KBM-7 (cell line): Measurements from ENCODE around the gene PARVB.
A peak's percentile ranks its signal among the peaks of the same experiment; 100 is the strongest.
"Not testable (repeated sequence)": the region's sequence is repeated elsewhere in the genome, so short reads cannot be mapped to it uniquely, and the experiment has no call there.

ENCODE experiments used
- DNase-seq: peaks from one replicate; pipeline ENCODE4 v3.0.0-alpha.2; 2015
- in situ Hi-C: fragments of 300-500 bp; cut with MboI; formaldehyde crosslinking; loops from 2 replicates; pipeline ENCODE4 v1.14.3; 2020; ENCODE audit warnings: low sequenced_read_pairs, low pct_unique_long_range_greater_than_20kb, mixed read lengths

PARVB gene

GRCh38 chr22:43996170-43996980 lies 27.7 kb upstream of the PARVB start:
- peak; percentile 85 for DNase-seq
- in situ Hi-C loops = no loop called here

GRCh38 chr22:43996981-43997265 lies 27.2 kb upstream of the PARVB start:
- in situ Hi-C loops = no loop called here
- DNase-seq = no peak

GRCh38 chr22:43998679-43999264 lies 25.3 kb upstream of the PARVB start:
- no peak for DNase-seq
- in situ Hi-C loops = no loop called here

- no peak for DNase-seq
- in situ Hi-C loops = no loop called here
These were observed 24.7 kb upstream of the PARVB start for GRCh38 chr22:43999378-43999777.

- in situ Hi-C loops = no loop called here
These were observed 24.0 kb upstream of the PARVB start for GRCh38 chr22:44000123-44000522.

GRCh38 chr22:44001521-44001920 lies 22.6 kb upstream of the PARVB start:
- no peak for DNase-seq
- in situ Hi-C loops = no loop called here

More at GRCh38 chr22:44000123-44000522, 24.0 kb upstream of the PARVB start:
- DNase-seq = no peak

- DNase-seq = no peak
- in situ Hi-C loops = no loop called here
These were observed 21.8 kb upstream of the PARVB start for GRCh38 chr22:44002324-44002723.

- in situ Hi-C loops = no loop called here
- DNase-seq = no peak
These were observed 21.1 kb upstream of the PARVB start for GRCh38 chr22:44002997-44003396.

GRCh38 chr22:44003405-44004103 lies 20.5 kb upstream of the PARVB start:
- no peak for DNase-seq
- in situ Hi-C loops = no loop called here

- in situ Hi-C loops = no loop called here
- no peak for DNase-seq
These were observed 20.0 kb upstream of the PARVB start for GRCh38 chr22:44004104-44004460.

- DNase-seq = peak; percentile 89
- in situ Hi-C loops = no loop called here
These were observed 18.6 kb upstream of the PARVB start for GRCh38 chr22:44005524-44005923.

GRCh38 chr22:44012162-44012561 lies 11.9 kb upstream of the PARVB start:
- DNase-seq = no peak
- in situ Hi-C loops = no loop called here

- DNase-seq = no peak
- in situ Hi-C loops = no loop called here
These were observed 11.5 kb upstream of the PARVB start for GRCh38 chr22:44012591-44012990.

- DNase-seq = no peak
These were observed 9.9 kb upstream of the PARVB start for GRCh38 chr22:44014241-44014640.

GRCh38 chr22:44016586-44016985 lies 7.5 kb upstream of the PARVB start:
- in situ Hi-C loops, DNase-seq: not testable (repeated sequence)

More at GRCh38 chr22:44014241-44014640, 9.9 kb upstream of the PARVB start:
- in situ Hi-C loops = no loop called here

GRCh38 chr22:44018594-44018993 lies 5.5 kb upstream of the PARVB start:
- DNase-seq = no peak
- in situ Hi-C loops = no loop called here

- DNase-seq = no peak
- in situ Hi-C loops = no loop called here
These were observed 4.7 kb upstream of the PARVB start for GRCh38 chr22:44019416-44019815.

GRCh38 chr22:44019846-44020245 lies 4.3 kb upstream of the PARVB start:
- in situ Hi-C loops = no loop called here
- no peak for DNase-seq

GRCh38 chr22:44020981-44021380 lies 3.1 kb upstream of the PARVB start:
- DNase-seq = no peak
- in situ Hi-C loops = no loop called here
